Peyer's patch (tissue), 4 donors: ENCODE results near the gene HRH2. TPM values are rescaled to one million over a fixed set of nuclear protein-coding genes. Genes with fewer than 3 reads are reported as not detected.
A peak's percentile ranks its signal among the peaks of the same experiment; 100 is the strongest.

Experiments
- DNase-seq, 3 donors: peaks; one replicate each; pipeline ENCODE4 v3.0.0-alpha.2; 2017 to 2019
- H3K27ac ChIP-seq, 4 donors: fragments of 200-600 bp; sonication (generic); one replicate each; pipeline ENCODE4 v1.5.1; 2016 to 2019
- H3K27me3 ChIP-seq, 2 donors: fragments of 200-600 bp; sonication (generic); one replicate each; pipeline ENCODE4 v1.5.1; 2019
- H3K36me3 ChIP-seq, 3 donors: fragments of 200-600 bp; sonication (generic); one replicate each; pipeline ENCODE4 v1.5.1; 2016 to 2019
- H3K4me1 ChIP-seq, 4 donors: fragments of 200-600 bp; sonication (generic); one replicate each; pipeline ENCODE4 v1.5.1; 2016 to 2019
- H3K4me3 ChIP-seq, 4 donors: fragments of 200-600 bp; sonication (generic); 1 replicate in 3 of 4; 2 replicates in 1 of 4; pipeline ENCODE4 v1.5.1; 2016 to 2019; ENCODE audit warnings: mild to moderate bottlenecking in 1 of 4
- H3K9me3 ChIP-seq, 4 donors: fragments of 200-600 bp; sonication (generic); one replicate each; pipeline ENCODE4 v1.5.1; 2016 to 2019; ENCODE audit warnings: mild to moderate bottlenecking in 1 of 4
- CTCF ChIP-seq, 6 experiments: fragments of 450-650 bp in 4 of 6; fragments of 200-600 bp in 2 of 6; sonication (generic) in 1 of 6; IDR thresholded peaks; one replicate each; pipeline ENCODE4 v1.5.1; 2017 to 2019; ENCODE audit warnings: antibody characterized with exemption in 6 of 6, mild to moderate bottlenecking in 3 of 6, moderate library complexity in 1 of 6
- POLR2A ChIP-seq, 2 donors: fragments of 450-650 bp; IDR thresholded peaks; one replicate each; pipeline ENCODE4 v1.5.1; 2017; ENCODE audit warnings: antibody characterized with exemption in 2 of 2, mild to moderate bottlenecking in 2 of 2, moderate library complexity in 2 of 2
- total RNA-seq, 4 donors: library from RNA; depleted of rRNA; stranded (reverse); fragments of >200 nt; gene quantifications; one replicate each; pipeline ENCODE4 v1.1.0, GENCODE V29; 2016

HRH2 gene
- total RNA-seq, 4 donors from 2014 or later = 0.83 to 8.6 (median 2.2) TPM

- TF ChIP-seq CTCF (IDR thresholded peaks at IDR 0.05) (no peak), POLR2A (IDR thresholded peaks at IDR 0.05) (no peak)
- no peaks in the 10 kb centered on the region for H3K9me3 ChIP-seq
- no peaks in the 10 kb centered on the region for H3K36me3 ChIP-seq
- no peaks in the 10 kb centered on the region for H3K4me1 ChIP-seq
- no peak for DNase-seq
- H3K27ac ChIP-seq = no peak overlapping the region
- no peaks in the 10 kb centered on the region for H3K27me3 ChIP-seq
- H3K4me3 ChIP-seq = no peak overlapping the region
Observed at GRCh38 chr5:175623088-175623487, 34.8 kb upstream of the HRH2 start.

- TF ChIP-seq POLR2A (IDR thresholded peaks at IDR 0.05) = no peak
- no peak for TF ChIP-seq CTCF (IDR thresholded peaks at IDR 0.05)
- Histone ChIP-seq H3K4me1 (no peaks in the 10 kb centered on the region), H3K36me3 (no peaks in the 10 kb centered on the region), H3K27ac (no peak overlapping the region), H3K9me3 (no peaks in the 10 kb centered on the region), H3K27me3 (no peaks in the 10 kb centered on the region), H3K4me3 (no peak overlapping the region)
- peak in 1 of 3 donors; percentile 57 for DNase-seq
Observed at GRCh38 chr5:175624316-175624715, 33.6 kb upstream of the HRH2 start.

- Histone ChIP-seq H3K27me3 (no peaks in the 10 kb centered on the region), H3K36me3 (no peaks in the 10 kb centered on the region), H3K4me1 (no peaks in the 10 kb centered on the region), H3K9me3 (peaks cover 0 to 10% (median 0%) of the 10 kb centered on the region in 4 donors), H3K27ac (no peak overlapping the region), H3K4me3 (no peak overlapping the region)
- peak in 1 of 3 donors; percentile 19 for DNase-seq
- no peak for TF ChIP-seq CTCF (IDR thresholded peaks at IDR 0.05)
- no peak for TF ChIP-seq POLR2A (IDR thresholded peaks at IDR 0.05)
Observed at GRCh38 chr5:175627005-175627404, 30.9 kb upstream of the HRH2 start.

- H3K27me3 ChIP-seq = no peaks in the 10 kb centered on the region
- H3K4me3 ChIP-seq = no peak overlapping the region
- peak in 1 of 3 donors; percentile 7 for DNase-seq
- H3K27ac ChIP-seq = no peak overlapping the region
- no peaks in the 10 kb centered on the region for H3K4me1 ChIP-seq
- H3K36me3 ChIP-seq = no peaks in the 10 kb centered on the region
- peaks cover 0 to 10% (median 0%) of the 10 kb centered on the region in 4 donors for H3K9me3 ChIP-seq
- TF ChIP-seq POLR2A (IDR thresholded peaks at IDR 0.05) (no peak), CTCF (IDR thresholded peaks at IDR 0.05) (no peak)
Observed at GRCh38 chr5:175627739-175628138, 30.1 kb upstream of the HRH2 start.

GRCh38 chr5:175628668-175629067 is 29.2 kb upstream of the HRH2 start:
- Histone ChIP-seq H3K9me3 (peaks cover 0 to 10% (median 0%) of the 10 kb centered on the region in 4 donors), H3K27ac (no peak overlapping the region), H3K4me3 (no peak overlapping the region), H3K27me3 (no peaks in the 10 kb centered on the region), H3K4me1 (no peaks in the 10 kb centered on the region), H3K36me3 (no peaks in the 10 kb centered on the region)
- DNase-seq = peak in 1 of 3 donors; percentile 18
- TF ChIP-seq CTCF (IDR thresholded peaks at IDR 0.05) (no peak), POLR2A (IDR thresholded peaks at IDR 0.05) (no peak)

- Histone ChIP-seq H3K9me3 (peaks cover 0 to 10% (median 0%) of the 10 kb centered on the region in 4 donors), H3K36me3 (no peaks in the 10 kb centered on the region), H3K4me1 (no peaks in the 10 kb centered on the region), H3K4me3 (no peak overlapping the region), H3K27me3 (no peaks in the 10 kb centered on the region), H3K27ac (no peak overlapping the region)
- DNase-seq = no peak
- no peak for TF ChIP-seq POLR2A (IDR thresholded peaks at IDR 0.05)
- no peak for TF ChIP-seq CTCF (IDR thresholded peaks at IDR 0.05)
Observed at GRCh38 chr5:175629261-175629660, 28.6 kb upstream of the HRH2 start.
